H9 (cell line): ENCODE data around the gene TSPYL4. TPM values are rescaled to one million over a fixed set of nuclear protein-coding genes. Genes with fewer than 3 reads are reported as not detected.

Source experiments
- DNase-seq: peaks from one replicate; pipeline ENCODE4 v3.0.0-alpha.2; 2017
- H2AFZ ChIP-seq: one replicate; pipeline ENCODE4 v1.6.1; 2013; ENCODE audit warnings: mild to moderate bottlenecking, low read length, control low read depth, moderate library complexity
- H2AK5ac ChIP-seq: 2 replicates; pipeline ENCODE4 v1.6.1; 2013; ENCODE audit warnings: low read length, control low read depth, mixed read lengths; ENCODE audit not compliant: insufficient read length
- H2BK120ac ChIP-seq: one replicate; pipeline ENCODE4 v1.6.1; 2013; ENCODE audit warnings: low read depth, mild to moderate bottlenecking, low read length, control low read depth, inconsistent platforms; ENCODE audit not compliant: poor library complexity, severe bottlenecking
- H2BK12ac ChIP-seq: 2 replicates; pipeline ENCODE4 v1.6.1; 2013; ENCODE audit warnings: low read length, control low read depth, mixed read lengths, low read depth; ENCODE audit not compliant: insufficient read length
- H2BK15ac ChIP-seq: 2 replicates; pipeline ENCODE4 v1.6.1; 2013; ENCODE audit warnings: low read depth, low read length, control low read depth
- H2BK20ac ChIP-seq: one replicate; pipeline ENCODE4 v1.6.1; 2013; ENCODE audit warnings: low read depth, mild to moderate bottlenecking, low read length, control low read depth, inconsistent platforms; ENCODE audit not compliant: poor library complexity, severe bottlenecking
- H2BK5ac ChIP-seq: 2 replicates; pipeline ENCODE4 v1.6.1; 2013; ENCODE audit warnings: low read length, control low read depth, mixed read lengths; ENCODE audit not compliant: insufficient read length
- H3K14ac ChIP-seq: 2 replicates; pipeline ENCODE4 v1.6.1; 2013; ENCODE audit warnings: low read length, control low read depth; ENCODE audit not compliant: insufficient read depth
- H3K18ac ChIP-seq: 2 replicates; pipeline ENCODE4 v1.6.1; 2013; ENCODE audit warnings: low read depth, mild to moderate bottlenecking, mixed read lengths, low read length, control low read depth; ENCODE audit not compliant: insufficient read length
- H3K23ac ChIP-seq: 2 replicates; pipeline ENCODE4 v1.6.1; 2013; ENCODE audit warnings: low read length, control low read depth, mixed read lengths, low read depth; ENCODE audit not compliant: insufficient read length
- H3K23me2 ChIP-seq: 2 replicates; pipeline ENCODE4 v1.6.1; 2013; ENCODE audit warnings: low read depth, mild to moderate bottlenecking, mixed read lengths, low read length, control low read depth; ENCODE audit not compliant: insufficient read length, poor library complexity, severe bottlenecking
- H3K27ac ChIP-seq: 2 replicates; pipeline ENCODE4 v1.5.1; 2013; ENCODE audit warnings: low read length, control low read depth, mixed read lengths, low read depth; ENCODE audit not compliant: insufficient read length
- H3K27me3 ChIP-seq: 2 replicates; pipeline ENCODE4 v1.6.1; 2013; ENCODE audit warnings: low read length, control low read depth, inconsistent platforms; ENCODE audit not compliant: insufficient read depth
- H3K4ac ChIP-seq: 2 replicates; pipeline ENCODE4 v1.6.1; 2013; ENCODE audit warnings: low read depth, mild to moderate bottlenecking, control low read depth, inconsistent platforms, low read length, moderate library complexity
- H3K4me1 ChIP-seq: 2 replicates; pipeline ENCODE4 v1.6.1; 2013; ENCODE audit warnings: low read length, control low read depth, inconsistent platforms; ENCODE audit not compliant: insufficient read depth
- H3K4me2 ChIP-seq: 2 replicates; pipeline ENCODE4 v1.6.1; 2013; ENCODE audit warnings: low read length, control low read depth, mixed read lengths; ENCODE audit not compliant: insufficient read length, insufficient read depth
- H3K56ac ChIP-seq: 2 replicates; pipeline ENCODE4 v1.6.1; 2013; ENCODE audit warnings: low read depth, mild to moderate bottlenecking, mixed read lengths, low read length, control low read depth; ENCODE audit not compliant: insufficient read length
- H3K79me1 ChIP-seq: 2 replicates; pipeline ENCODE4 v1.6.1; 2013; ENCODE audit warnings: low read depth, mild to moderate bottlenecking, moderate library complexity, low read length, control low read depth, inconsistent platforms; ENCODE audit not compliant: insufficient read depth, poor library complexity, severe bottlenecking
- H3K79me2 ChIP-seq: 2 replicates; pipeline ENCODE4 v1.6.1; 2013; ENCODE audit warnings: low read length, control low read depth, inconsistent platforms; ENCODE audit not compliant: insufficient read depth
- H3K9ac ChIP-seq: 2 replicates; pipeline ENCODE4 v1.6.1; 2013; ENCODE audit warnings: low read length, control low read depth, mixed read lengths; ENCODE audit not compliant: insufficient read length; ENCODE audit errors: extremely low read depth
- H3K9me3 ChIP-seq: one replicate; pipeline ENCODE4 v1.6.1; 2013; ENCODE audit warnings: low read depth, low read length, inconsistent platforms; ENCODE audit not compliant: control insufficient read depth
- H3T11ph ChIP-seq: one replicate; pipeline ENCODE4 v1.6.1; 2013; ENCODE audit warnings: mild to moderate bottlenecking, low read length, control low read depth, inconsistent platforms
- H4K20me1 ChIP-seq: one replicate; pipeline ENCODE4 v1.6.1; 2013; ENCODE audit not compliant: control insufficient read depth, insufficient read length, insufficient read depth
- H4K5ac ChIP-seq: 2 replicates; pipeline ENCODE4 v1.6.1; 2013; ENCODE audit warnings: low read depth, mild to moderate bottlenecking, mixed read lengths, low read length, control low read depth; ENCODE audit not compliant: insufficient read length
- H4K8ac ChIP-seq: replicated peaks from 2 replicates; pipeline ENCODE4 v1.6.1; 2013; ENCODE audit warnings: low read length, control low read depth, mixed read lengths, low read depth; ENCODE audit not compliant: insufficient read length
- H4K91ac ChIP-seq: 2 replicates; pipeline ENCODE4 v1.6.1; 2013; ENCODE audit warnings: low read depth, mild to moderate bottlenecking, moderate library complexity, mixed read lengths, low read length, control low read depth; ENCODE audit not compliant: insufficient read length
- H3K27ac Mint-ChIP-seq, 3 experiments: 2 replicates in 2 of 3; 3 replicates in 1 of 3; pipeline ENCODE4 v1.8.0; 2020 to 2021; ENCODE audit warnings: mixed read lengths in 3 of 3, mild to moderate bottlenecking in 1 of 3, moderate library complexity in 1 of 3
- H3K27me3 Mint-ChIP-seq: 2 replicates; pipeline ENCODE4 v1.8.0; 2021; ENCODE audit warnings: low read depth, mild to moderate bottlenecking, moderate library complexity, mixed read lengths
- H3K36me3 Mint-ChIP-seq, 3 experiments: 2 replicates in 2 of 3; 3 replicates in 1 of 3; pipeline ENCODE4 v1.8.0; 2020 to 2021; ENCODE audit warnings: low read depth in 3 of 3, mixed read lengths in 3 of 3; ENCODE audit not compliant: insufficient read depth in 1 of 3
- H3K4me1 Mint-ChIP-seq, 2 experiments: 2 replicates each; pipeline ENCODE4 v1.8.0; 2020; ENCODE audit warnings: mixed read lengths in 2 of 2
- H3K4me3 Mint-ChIP-seq, 2 experiments: 2 replicates in 1 of 2; 3 replicates in 1 of 2; pipeline ENCODE4 v1.8.0; 2020 to 2021; ENCODE audit warnings: mild to moderate bottlenecking in 2 of 2, mixed read lengths in 2 of 2, moderate library complexity in 1 of 2
- H3K9me3 Mint-ChIP-seq, 2 experiments: 2 replicates in 1 of 2; 3 replicates in 1 of 2; pipeline ENCODE4 v1.8.0; 2020; ENCODE audit warnings: mild to moderate bottlenecking in 2 of 2, mixed read lengths in 2 of 2, moderate library complexity in 1 of 2
- CTCF ChIP-seq: fragments of 200-600 bp; sonication (generic); conservative IDR thresholded peaks from 3 replicates; pipeline ENCODE4 v1.8.0; 2021; ENCODE audit warnings: antibody characterized with exemption, mild to moderate bottlenecking
- WGBS: extraction: QIAGEN DNeasy Blood & Tissue Kit; methylation state at CpG from one replicate; pipeline ENCODE4 v1.1.7; 2013; ENCODE audit warnings: missing lambda C conversion rate, low lambda C conversion rate, mixed read lengths; ENCODE audit not compliant: insufficient read length; ENCODE audit errors: extremely low coverage; 5-methylcytosine and 5-hydroxymethylcytosine counted together
- total RNA-seq: library from RNA; stranded (reverse); gene quantifications from 2 replicates; pipeline ENCODE4 v1.2.1, GENCODE V29; 2021

The TSPYL4 gene
- total RNA-seq, 1 experiment from 2014 or later: 19.0 TPM

- TF ChIP-seq CTCF: no peak
- Histone ChIP-seq H3K18ac (no peak overlapping the region), H3K9ac (no peak overlapping the region), H3K4me1 (peaks cover 4% of the 10 kb centered on the region; the same call in 1 of the 2 replicates), H4K8ac (no peak overlapping the region), H3K79me1 (no peaks in the 10 kb centered on the region), H3K4me2 (no peak overlapping the region), H4K5ac (no peak overlapping the region), H3K23me2 (peaks cover 6% of the 10 kb centered on the region), H2BK120ac (no peak overlapping the region), H3K9me3 (no peaks in the 10 kb centered on the region), H3K14ac (no peak overlapping the region), H2AK5ac (no peak overlapping the region), H2BK15ac (no peak overlapping the region), H3K56ac (no peak overlapping the region), H2BK12ac (no peak overlapping the region), H4K91ac (no peak overlapping the region), H3K27ac (no peak overlapping the region), H3T11ph (no peak overlapping the region), H4K20me1 (no peaks in the 10 kb centered on the region), H3K79me2 (no peaks in the 10 kb centered on the region; the same call in 1 of the 2 replicates), H2BK20ac (no peak overlapping the region), H2AFZ (no peak overlapping the region), H3K4ac (no peak overlapping the region), H3K27me3 (no peaks in the 10 kb centered on the region), H2BK5ac (no peak overlapping the region), H3K23ac (no peak overlapping the region)
- Mint-ChIP-seq H3K4me3 (no peak overlapping the region), H3K4me1 (peaks cover 8 to 9% of the 10 kb centered on the region in 2 experiments), H3K36me3 (peaks cover 5 to 12% (median 8%) of the 10 kb centered on the region in 3 experiments; a peak in 4 of 7 replicates), H3K27me3 (no peaks in the 10 kb centered on the region), H3K27ac (no peak overlapping the region), H3K9me3 (no peaks in the 10 kb centered on the region)
- no peak for DNase-seq
- no CpG with 5 or more reads among the region's 1 CpG for WGBS
Measured at GRCh38 chr6:116256694-116257093, 2.8 kb upstream of the TSPYL4 start.
